Nephron (organoid): ENCODE measurements around the gene NHERF1.

Experiments
- H3K27ac Mint-ChIP-seq, 3 experiments: 2 replicates each; pipeline ENCODE4 v1.8.0; 2020; ENCODE audit warnings: mixed read lengths in 3 of 3, mild to moderate bottlenecking in 2 of 3, moderate library complexity in 1 of 3
- H3K27me3 Mint-ChIP-seq: 2 replicates; pipeline ENCODE4 v1.8.0; 2021; ENCODE audit warnings: low read depth, mild to moderate bottlenecking, moderate library complexity, mixed read lengths
- H3K36me3 Mint-ChIP-seq: 2 replicates; pipeline ENCODE4 v1.8.0; 2020; ENCODE audit warnings: low read depth, mixed read lengths
- H3K4me1 Mint-ChIP-seq: 2 replicates; pipeline ENCODE4 v1.8.0; 2020; ENCODE audit warnings: mixed read lengths
- H3K4me3 Mint-ChIP-seq, 3 experiments: 2 replicates each; pipeline ENCODE4 v1.8.0; 2020; ENCODE audit warnings: mild to moderate bottlenecking in 3 of 3, mixed read lengths in 3 of 3, moderate library complexity in 2 of 3
- H3K9me3 Mint-ChIP-seq: 2 replicates; pipeline ENCODE4 v1.8.0; 2020; ENCODE audit warnings: mixed read lengths
- CTCF ChIP-seq, 3 experiments: fragments of 200-600 bp; sonication (generic); IDR thresholded peaks; one replicate each; pipeline ENCODE4 v1.5.0; 2021; ENCODE audit warnings: antibody characterized with exemption in 3 of 3; ENCODE audit not compliant: unreplicated experiment in 3 of 3

Gene NHERF1

DNA sequence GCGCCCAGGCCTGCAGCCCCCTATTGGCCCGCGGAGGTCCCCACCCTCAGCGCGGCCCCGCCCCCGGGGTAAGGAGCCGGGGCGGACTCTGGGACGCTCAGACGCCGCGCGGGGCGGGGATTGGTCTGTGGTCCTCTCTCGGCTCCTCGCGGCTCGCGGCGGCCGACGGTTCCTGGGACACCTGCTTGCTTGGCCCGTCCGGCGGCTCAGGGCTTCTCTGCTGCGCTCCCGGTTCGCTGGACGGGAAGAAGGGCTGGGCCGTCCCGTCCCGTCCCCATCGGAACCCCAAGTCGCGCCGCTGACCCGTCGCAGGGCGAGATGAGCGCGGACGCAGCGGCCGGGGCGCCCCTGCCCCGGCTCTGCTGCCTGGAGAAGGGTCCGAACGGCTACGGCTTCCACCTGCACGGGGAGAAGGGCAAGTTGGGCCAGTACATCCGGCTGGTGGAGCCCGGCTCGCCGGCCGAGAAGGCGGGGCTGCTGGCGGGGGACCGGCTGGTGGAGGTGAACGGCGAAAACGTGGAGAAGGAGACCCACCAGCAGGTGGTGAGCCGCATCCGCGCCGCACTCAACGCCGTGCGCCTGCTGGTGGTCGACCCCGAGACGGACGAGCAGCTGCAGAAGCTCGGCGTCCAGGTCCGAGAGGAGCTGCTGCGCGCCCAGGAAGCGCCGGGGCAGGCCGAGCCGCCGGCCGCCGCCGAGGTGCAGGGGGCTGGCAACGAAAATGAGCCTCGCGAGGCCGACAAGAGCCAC lies at the start of gene NHERF1:
Gene NHERF1 (plus strand): TSS at position 100 of the 750 bp plus-strand sequence. CDS start 219 bp downstream, at position 319.
- peak within 1 kb of the TSS; percentile 95 to 99 (median 97) for H3K4me3 Mint-ChIP-seq
- H3K36me3 Mint-ChIP-seq = peaks cover 9% of the 10 kb centered on the region
- peak within 1 kb of the TSS; percentile 85 to 96 (median 94) for H3K27ac Mint-ChIP-seq
- peaks cover 51% of the 10 kb centered on the region for H3K4me1 Mint-ChIP-seq
- H3K9me3 Mint-ChIP-seq = no peaks in the 10 kb centered on the region
- TF ChIP-seq CTCF (IDR thresholded peaks at IDR 0.05; ENCODE audit: unreplicated experiment in 3 of 3) = peak in 2 of 3 experiments; percentile 12 to 38
- peaks cover 17% of the 10 kb centered on the region for H3K27me3 Mint-ChIP-seq

- Mint-ChIP-seq H3K9me3 (no peaks in the 10 kb centered on the region), H3K4me1 (no peaks in the 10 kb centered on the region), H3K27ac (no peak overlapping the region), H3K4me3 (no peak overlapping the region), H3K36me3 (no peaks in the 10 kb centered on the region), H3K27me3 (peaks cover 30% of the 10 kb centered on the region)
- no peak for TF ChIP-seq CTCF (IDR thresholded peaks at IDR 0.05; ENCODE audit: unreplicated experiment in 3 of 3)
These were observed 49.2 kb upstream of the NHERF1 start for GRCh38 chr17:74699236-74699635.

DNA sequence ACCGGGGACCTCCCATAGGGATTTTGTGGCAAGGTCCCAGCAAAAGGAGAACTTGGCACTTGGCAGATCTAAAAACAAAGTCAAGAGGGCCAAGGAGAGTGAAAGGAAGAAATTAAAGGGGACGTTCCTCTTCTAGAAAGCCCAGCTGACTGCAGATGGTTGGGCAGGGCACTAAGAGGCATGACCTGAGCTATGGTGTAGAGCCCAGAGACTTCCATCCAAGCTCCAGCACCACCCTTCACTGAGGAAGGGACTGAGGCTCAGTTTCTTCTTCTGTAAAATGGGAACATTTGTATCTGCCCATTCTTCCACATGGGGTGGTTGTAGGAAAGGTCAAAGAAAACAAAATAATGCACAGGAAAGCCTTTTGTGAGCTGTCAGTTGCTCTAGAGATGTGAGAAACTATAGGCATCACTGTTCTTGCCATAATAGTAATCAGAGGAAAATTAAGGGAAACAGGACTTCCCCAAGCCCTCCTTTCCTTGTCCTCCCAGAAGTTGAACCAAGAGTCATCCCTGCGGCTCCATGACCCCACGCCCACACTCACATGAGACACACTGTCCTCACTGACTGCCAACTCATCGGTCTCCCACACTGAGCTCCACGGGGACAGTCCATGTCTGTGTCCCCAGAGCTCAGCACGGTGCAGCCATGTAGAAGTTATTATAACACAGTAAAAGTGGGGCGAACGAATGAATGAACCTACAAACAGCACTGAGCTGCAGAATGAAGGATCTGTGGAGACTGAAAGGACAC lies 46.1 kb upstream of the NHERF1 start:
- peaks cover 37% of the 10 kb centered on the region for H3K27me3 Mint-ChIP-seq
- TF ChIP-seq CTCF (IDR thresholded peaks at IDR 0.05; ENCODE audit: unreplicated experiment in 3 of 3) = no peak
- no peak overlapping the region for H3K27ac Mint-ChIP-seq
- no peaks in the 10 kb centered on the region for H3K9me3 Mint-ChIP-seq
- no peak overlapping the region for H3K4me3 Mint-ChIP-seq
- H3K4me1 Mint-ChIP-seq = no peaks in the 10 kb centered on the region
- H3K36me3 Mint-ChIP-seq = no peaks in the 10 kb centered on the region

DNA sequence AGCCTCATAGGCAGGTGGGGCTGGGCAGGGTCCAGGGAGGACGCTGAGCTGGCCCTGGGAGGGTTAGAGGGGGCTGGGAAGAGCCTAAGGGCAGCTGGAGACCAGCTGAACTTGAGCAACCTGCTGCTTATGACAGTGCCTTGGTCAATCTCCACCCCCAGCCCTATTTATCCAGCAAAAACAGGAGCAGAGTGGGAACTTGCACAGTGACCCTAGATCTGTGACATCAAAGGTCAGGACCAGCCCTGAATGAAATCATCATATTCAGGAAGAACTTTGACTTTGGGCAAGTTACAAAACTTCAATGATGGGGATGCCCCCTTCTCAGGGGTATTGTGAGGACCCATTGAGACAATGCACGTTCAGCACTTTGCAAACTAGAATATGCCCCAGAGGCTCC lies 45.1 kb upstream of the NHERF1 start:
- no peak overlapping the region for H3K4me3 Mint-ChIP-seq
- no peaks in the 10 kb centered on the region for H3K9me3 Mint-ChIP-seq
- TF ChIP-seq CTCF (IDR thresholded peaks at IDR 0.05; ENCODE audit: unreplicated experiment in 3 of 3) = no peak
- H3K36me3 Mint-ChIP-seq = no peaks in the 10 kb centered on the region
- no peaks in the 10 kb centered on the region for H3K4me1 Mint-ChIP-seq
- peaks cover 42% of the 10 kb centered on the region for H3K27me3 Mint-ChIP-seq
- H3K27ac Mint-ChIP-seq = no peak overlapping the region

- Mint-ChIP-seq H3K27me3 (peaks cover 48% of the 10 kb centered on the region), H3K27ac (no peak overlapping the region), H3K4me3 (no peak overlapping the region), H3K36me3 (no peaks in the 10 kb centered on the region), H3K9me3 (no peaks in the 10 kb centered on the region), H3K4me1 (no peaks in the 10 kb centered on the region)
- TF ChIP-seq CTCF (IDR thresholded peaks at IDR 0.05; ENCODE audit: unreplicated experiment in 3 of 3) = no peak
These were observed 43.9 kb upstream of the NHERF1 start for GRCh38 chr17:74704544-74704943.
